DMS153 (cell line): ENCODE results near the gene CYP4B1.
"Not testable (repeated sequence)": the region's sequence is repeated elsewhere in the genome, so short reads cannot be mapped to it uniquely, and the experiment has no call there.

Source experiments
- DNase-seq: peaks from one replicate; lab custom pipeline; 2025; lab: John Stamatoyannopoulos, UW

CYP4B1 gene

DNA sequence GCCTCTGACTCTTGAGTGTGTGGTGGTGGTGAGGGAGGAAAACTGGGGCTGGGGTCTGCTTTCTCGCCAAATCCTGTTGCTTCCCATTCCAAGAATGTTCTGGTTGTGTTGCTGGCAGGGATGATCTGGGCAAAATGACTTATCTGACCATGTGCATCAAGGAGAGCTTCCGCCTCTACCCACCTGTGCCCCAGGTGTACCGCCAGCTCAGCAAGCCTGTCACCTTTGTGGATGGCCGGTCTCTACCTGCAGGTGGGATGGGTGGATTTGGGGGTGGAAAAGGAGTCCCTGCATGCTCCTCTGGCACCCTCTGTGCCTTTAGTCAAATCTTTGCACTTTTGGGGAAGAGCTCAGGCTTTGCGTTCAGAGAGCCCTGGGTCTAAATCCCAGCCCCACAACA, 18.1 kb downstream of the CYP4B1 start:
- DNase-seq: no peak

DNA sequence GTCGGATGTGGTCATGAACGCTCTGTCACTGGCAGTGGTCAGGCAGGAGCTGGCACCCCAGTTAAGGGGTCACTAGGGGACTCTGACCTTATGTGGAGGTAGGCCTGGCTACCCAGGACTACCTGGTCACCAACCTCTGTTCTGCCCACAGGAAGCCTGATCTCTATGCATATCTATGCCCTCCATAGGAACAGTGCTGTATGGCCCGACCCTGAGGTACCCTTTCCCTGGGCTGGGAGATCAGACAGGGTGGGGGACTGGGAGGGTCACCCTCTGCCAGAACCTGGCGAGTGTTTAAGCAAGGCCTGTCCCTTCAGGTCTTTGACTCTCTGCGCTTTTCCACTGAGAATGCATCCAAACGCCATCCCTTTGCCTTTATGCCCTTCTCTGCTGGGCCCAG, 19.0 kb downstream of the CYP4B1 start:
- DNase-seq: no peak

DNA sequence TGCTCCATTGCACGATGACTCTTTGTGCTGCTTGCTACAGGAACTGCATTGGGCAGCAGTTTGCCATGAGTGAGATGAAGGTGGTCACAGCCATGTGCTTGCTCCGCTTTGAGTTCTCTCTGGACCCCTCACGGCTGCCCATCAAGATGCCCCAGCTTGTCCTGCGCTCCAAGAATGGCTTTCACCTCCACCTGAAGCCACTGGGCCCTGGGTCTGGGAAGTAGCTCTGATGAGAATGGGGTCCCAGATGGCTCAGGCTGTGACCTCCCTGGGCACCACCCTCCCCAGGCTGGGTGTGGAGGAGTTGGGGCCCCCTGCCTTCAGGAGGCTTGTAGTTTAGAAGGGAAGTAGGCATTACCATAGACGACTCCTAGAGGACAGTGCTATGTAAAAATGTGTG, 19.7 kb downstream of the CYP4B1 start:
- DNase-seq: no peak

DNA sequence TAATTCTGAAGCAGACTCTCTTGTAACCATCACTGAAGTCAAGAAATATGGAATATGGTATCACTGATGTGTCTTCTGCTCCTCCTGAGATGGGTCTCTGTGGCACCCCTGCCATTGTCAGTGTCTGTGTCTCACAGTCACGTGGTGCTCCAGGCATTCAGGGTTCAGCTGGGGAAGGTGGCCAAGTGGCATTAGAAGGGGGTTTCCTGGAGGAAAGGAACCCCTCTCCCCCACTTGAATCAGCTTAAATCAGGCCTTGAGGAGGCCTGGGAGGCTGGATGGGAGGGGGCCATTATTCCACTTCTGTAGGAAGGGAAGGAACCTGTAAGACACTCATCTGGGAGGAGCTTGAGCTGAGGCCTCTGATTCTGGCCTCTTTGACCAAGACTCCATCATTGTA, 20.5 kb downstream of the CYP4B1 start:
- no peak for DNase-seq

DNA sequence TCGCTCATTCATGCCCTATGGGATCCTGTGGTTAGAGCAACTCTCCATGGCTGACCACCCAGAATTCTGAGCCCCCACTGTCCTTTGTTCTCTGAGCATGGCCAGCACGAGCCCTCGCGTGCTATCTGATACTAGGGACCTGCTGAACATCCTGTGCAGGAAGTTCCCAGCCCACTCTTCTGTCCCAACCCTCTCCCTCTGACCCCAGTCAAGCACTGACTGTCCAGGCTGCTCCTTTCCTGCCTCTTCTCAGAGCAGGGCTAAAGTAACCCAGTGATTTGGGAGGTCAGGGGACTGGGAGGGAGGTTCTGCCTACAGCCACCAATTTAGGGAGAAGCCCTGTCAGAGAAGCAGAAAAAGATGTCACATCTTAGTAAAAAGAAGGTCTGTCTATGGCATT, 21.2 kb downstream of the CYP4B1 start:
- no peak for DNase-seq

DNA sequence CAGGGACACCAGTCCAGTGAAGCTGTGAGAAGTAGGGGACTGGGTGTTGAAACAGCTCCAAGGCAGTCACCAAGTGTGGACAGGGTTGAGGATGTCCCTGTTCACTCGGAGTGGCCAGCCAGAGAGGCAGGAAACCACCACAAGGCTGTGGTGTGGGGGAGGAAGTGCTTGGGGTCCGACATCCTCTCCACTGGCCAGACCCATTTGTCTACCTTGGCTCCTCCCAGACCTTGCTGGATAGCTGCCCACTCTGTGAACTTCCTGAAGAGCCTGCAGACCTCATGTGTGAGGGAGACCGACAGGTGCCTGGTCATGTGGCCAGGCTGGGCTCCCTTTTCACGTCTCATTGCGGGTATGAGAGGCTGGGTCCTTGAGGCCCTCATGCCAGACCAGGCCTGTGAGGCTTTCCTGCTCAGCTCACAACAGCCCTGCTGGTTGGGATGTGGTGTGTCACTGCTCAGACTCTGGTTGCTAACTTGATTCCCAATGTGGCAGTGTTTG, 21.8 kb downstream of the CYP4B1 start:
- DNase-seq: no peak

DNA sequence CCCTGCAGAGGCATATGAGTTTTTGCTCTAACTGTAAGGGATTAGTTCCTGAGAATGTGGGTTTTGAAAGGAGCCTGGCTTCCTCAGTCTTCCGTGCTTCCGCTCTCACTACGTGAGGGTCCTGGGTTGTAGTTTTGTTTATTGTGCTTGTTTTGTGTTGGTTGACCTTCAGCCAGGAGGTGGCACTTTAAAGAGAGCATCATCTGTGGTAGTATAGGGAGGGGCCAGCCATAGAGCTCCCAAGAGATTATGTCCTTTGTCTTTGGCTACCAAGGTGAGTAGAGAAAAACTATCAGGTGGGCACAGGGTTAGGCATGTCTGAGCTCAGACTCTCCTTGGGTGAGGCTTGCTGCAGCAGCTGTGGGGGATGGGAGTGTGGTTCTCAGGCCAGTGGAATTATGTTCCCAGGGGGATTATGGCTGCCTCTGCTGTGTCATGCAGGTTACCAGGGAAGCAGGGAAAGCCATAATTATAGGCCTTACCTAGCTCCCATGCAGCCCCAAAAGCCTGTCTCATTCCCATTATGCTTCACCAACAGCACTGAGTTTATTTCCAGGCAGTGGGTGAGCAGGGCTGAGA, 23.5 kb downstream of the CYP4B1 start:
- DNase-seq: peak; percentile 89

DNA sequence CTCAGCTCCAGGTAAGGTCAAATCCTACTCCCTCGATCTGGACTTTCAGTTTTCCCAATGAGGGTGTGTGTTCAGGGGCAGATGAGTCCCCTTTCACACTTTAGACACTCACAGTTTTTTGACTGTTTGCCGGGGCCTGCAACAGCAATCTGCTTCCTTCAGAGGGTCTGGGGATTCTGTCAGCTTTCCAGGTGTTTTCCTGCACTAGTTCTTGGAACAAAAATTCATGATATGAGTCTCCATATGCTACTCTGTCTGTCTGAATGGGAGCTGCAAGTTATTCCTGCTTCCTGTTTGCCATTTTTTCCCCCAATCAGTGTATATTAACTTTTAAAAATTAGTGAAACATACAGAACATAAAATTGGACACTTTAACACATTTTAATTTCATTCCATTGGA, 24.3 kb downstream of the CYP4B1 start:
- DNase-seq: no peak

DNA sequence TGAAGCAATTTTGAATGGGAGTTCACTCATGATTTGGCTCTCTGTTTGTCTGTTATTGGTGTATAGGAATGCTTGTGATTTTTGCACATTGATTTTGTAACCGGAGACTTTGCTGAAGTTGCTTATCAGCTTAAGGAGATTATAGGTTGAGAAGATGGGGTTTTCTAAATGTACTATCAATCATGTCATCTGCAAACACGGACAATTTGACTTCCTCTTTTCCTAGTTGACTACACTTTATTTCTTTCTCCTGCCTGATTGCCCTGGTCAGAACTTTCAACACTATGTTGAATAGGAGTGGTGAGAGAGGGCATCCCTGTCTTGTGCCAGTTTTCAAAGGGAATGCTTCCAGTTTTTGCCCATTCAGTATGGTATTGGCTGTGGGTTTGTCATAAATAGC, 28.0 kb downstream of the CYP4B1 start:
- not testable (repeated sequence) for DNase-seq

DNA sequence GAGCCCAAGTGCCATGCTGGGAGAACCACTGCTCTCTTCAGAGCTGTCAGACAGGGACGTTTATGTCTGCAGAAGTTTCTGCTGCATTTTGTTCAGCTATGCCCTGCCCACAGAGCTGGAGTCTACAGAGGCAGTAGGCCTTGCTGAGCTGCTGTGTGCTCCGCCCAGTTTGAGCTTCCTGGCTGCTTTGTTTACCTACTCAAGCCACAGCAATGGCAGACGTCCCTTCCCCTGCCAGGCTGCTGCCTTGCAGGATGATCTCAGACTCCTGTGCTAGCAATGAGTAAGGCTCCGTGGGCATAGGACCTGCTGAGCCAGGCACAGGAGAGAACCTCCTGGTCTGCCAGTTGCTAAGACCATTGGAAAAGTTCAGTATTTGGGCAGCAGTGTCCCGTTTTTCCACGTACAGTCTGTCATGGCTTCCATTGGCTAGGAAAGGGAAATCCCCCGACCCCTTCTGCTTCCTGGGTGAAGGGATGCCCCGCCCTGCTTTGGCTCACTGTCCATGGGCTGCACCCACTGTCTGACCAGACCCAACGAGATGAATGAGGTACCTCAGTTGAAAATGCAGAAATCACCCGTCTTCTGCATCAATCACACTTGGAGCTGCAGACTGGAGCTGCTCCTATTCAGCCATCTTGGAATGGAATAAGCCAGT, 31.9 kb downstream of the CYP4B1 start:
- DNase-seq: peak; percentile 61

DNA sequence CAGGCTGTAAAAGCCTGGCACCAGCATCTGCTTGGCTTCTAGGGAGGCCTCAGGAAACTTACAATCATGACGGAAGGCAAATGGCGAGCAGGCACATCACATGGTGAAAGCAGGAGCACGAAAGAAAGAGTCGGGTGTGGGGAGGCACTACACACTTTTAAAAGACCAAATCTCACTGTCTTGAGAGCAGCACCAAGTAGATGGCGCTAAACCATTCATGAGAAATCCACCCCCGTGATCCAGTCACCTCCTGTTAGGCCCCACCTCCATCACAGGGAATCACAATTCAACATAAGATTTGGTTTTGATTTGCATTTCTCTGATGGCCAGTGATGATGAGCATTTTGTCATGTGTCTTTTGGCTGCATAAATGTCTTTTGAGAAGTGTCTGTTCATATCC, 36.6 kb downstream of the CYP4B1 start:
- DNase-seq: not testable (repeated sequence)

DNA sequence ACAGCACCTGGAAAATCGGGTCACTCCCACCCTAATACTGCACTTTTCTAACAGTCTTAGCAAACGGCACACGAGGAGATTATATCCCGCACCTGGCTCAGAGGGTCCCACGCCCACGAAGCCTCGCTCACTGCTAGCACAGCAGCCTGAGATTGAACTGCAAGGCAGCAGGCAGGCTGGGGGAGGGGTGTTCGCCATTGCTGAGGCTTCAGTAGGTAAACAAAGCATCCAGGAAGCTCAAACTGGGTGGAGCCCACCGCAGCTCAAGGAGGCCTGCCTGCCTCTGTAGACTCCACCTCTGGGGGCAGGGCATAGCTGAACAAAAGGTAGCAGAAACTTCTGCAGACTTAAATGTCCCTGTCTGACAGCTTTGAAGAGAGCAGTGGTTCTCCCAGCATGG, 47.5 kb downstream of the CYP4B1 start:
- DNase-seq: not testable (repeated sequence)

DNA sequence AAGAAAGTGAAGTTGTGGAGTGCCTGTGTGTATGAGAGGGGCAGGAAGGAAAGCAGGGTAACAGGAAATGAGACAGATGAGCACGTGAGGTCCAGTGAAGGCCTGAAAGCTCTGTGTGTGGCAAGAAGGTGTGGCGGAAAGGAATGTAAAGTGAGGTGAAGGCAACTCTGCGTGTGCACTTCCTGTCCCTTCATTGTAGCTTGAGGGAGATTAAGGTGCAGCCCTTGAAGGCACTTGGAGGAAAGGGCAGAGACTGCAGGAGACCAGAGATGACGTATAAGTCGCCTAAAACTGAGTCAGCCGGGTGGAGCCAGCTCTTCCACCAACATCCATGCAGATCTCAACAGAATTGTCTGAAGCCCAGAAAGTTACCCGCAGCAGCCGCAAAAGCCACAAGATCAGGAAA, 58.8 kb downstream of the CYP4B1 start:
- not testable (repeated sequence) for DNase-seq

DNA sequence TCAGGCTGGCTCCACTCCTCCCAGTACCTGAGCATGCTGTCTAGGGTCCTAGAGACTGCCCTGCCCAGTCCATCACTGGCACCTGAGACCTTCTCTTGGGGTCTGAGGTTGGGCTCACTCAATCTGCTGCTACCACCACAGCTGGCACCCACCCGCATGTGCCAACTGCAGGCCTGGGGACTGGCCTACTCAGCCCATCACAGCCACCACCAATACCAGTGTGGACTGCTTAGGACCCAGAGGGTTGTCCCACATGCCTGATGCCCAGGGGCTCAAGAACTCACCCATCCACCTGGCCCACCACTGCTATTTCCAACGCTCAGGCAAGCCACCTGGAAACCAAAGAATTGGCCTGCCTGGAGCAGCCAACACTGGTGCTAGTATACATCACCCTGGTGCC, 63.5 kb downstream of the CYP4B1 start:
- no peak for DNase-seq
